ENCODE results near the gene EIF4H. TPM values are rescaled to one million over a fixed set of nuclear protein-coding genes. Genes with fewer than 3 reads are reported as not detected.

EIF4H gene
- total RNA-seq, 1 donor from 2014 or later, result 274 TPM

DNA sequence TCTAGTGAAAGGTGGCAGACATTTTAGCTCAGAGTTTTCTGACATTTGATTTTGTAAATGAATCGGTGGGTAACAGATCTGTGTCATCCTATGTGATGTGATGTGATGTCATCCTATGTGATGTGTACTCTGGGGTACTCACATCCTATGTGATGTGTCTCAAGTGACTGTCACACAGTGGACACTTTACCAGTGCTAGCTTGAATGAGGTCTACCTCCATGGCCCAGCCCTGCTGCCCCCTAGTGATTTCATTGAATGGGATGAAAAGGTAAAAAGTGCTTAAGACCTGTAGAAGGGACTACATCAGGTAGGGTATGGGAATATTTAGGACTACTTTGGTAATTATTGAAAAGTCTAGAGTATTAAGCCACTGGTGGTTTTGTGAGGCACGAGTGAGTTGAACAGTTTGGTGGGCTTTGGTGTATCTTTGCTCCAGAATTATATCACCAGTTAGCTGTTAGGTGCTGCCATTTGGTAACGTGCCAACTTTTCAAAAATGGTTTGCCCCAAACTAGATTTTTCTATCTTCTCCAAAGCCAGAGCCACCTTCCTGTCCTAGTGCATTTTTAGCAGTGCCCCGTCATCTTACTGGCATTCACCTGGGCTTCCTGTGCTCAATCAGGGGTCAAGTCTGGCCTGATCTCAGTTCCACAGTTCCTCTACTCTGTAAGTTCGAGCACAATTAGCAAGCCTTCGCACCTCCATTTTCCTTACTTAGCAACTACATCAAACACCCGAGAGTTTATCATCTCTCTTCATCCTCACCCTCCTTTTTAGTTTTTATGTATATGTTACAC, 9.7 kb downstream of the EIF4H start:
- Mint-ChIP-seq H3K27me3 (ENCODE audit: unreplicated experiment) (peaks cover 2% of the 10 kb centered on the region), H3K27ac (ENCODE audit: unreplicated experiment) (peak overlapping the region; percentile 25)
- no peak for DNase-seq (ENCODE audit: low spot score)

DNA sequence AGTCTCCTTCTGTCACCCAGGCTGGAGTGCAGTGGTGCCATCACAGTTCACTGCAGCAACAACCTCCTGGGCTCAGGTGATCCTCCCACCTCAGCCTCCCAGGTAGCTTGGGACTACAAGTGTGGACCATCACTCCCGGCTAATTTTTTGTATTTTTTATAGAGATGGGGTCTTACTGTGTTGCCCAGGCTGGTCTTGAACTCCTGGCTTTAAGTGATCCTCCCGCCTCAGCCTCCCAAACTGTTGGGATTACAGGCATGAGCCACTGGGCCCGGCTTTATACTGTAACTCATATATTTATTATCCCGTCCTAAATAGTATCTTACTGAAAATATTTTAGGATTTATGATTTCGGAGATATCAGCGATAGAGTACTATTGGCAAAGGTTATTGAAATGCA, 10.9 kb downstream of the EIF4H start:
- TF ChIP-seq, protein P1, sequence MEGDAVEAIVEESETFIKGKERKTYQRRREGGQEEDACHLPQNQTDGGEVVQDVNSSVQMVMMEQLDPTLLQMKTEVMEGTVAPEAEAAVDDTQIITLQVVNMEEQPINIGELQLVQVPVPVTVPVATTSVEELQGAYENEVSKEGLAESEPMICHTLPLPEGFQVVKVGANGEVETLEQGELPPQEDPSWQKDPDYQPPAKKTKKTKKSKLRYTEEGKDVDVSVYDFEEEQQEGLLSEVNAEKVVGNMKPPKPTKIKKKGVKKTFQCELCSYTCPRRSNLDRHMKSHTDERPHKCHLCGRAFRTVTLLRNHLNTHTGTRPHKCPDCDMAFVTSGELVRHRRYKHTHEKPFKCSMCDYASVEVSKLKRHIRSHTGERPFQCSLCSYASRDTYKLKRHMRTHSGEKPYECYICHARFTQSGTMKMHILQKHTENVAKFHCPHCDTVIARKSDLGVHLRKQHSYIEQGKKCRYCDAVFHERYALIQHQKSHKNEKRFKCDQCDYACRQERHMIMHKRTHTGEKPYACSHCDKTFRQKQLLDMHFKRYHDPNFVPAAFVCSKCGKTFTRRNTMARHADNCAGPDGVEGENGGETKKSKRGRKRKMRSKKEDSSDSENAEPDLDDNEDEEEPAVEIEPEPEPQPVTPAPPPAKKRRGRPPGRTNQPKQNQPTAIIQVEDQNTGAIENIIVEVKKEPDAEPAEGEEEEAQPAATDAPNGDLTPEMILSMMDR (IDR thresholded peaks at IDR 0.05; ENCODE audit: unreplicated experiment), result no peak
- H3K4me3 Mint-ChIP-seq (ENCODE audit: unreplicated experiment), result no peak overlapping the region
- no peaks in the 10 kb centered on the region for H3K9me3 Mint-ChIP-seq (ENCODE audit: unreplicated experiment)
- no peak overlapping the region for H3K27ac Mint-ChIP-seq (ENCODE audit: unreplicated experiment)
- no peak for DNase-seq (ENCODE audit: low spot score)
- H3K36me3 Mint-ChIP-seq (ENCODE audit: low read depth, unreplicated experiment), result peaks cover 32% of the 10 kb centered on the region
- H3K4me1 Mint-ChIP-seq (ENCODE audit: unreplicated experiment), result peaks cover 54% of the 10 kb centered on the region
- H3K27me3 Mint-ChIP-seq (ENCODE audit: unreplicated experiment), result peaks cover 2% of the 10 kb centered on the region

More for the DNA sequence above, 9.7 kb downstream of the EIF4H start:
- Mint-ChIP-seq H3K4me1 (ENCODE audit: unreplicated experiment) (peaks cover 55% of the 10 kb centered on the region), H3K36me3 (ENCODE audit: low read depth, unreplicated experiment) (peaks cover 26% of the 10 kb centered on the region), H3K9me3 (ENCODE audit: unreplicated experiment) (no peaks in the 10 kb centered on the region), H3K4me3 (ENCODE audit: unreplicated experiment) (no peak overlapping the region)
- TF ChIP-seq, protein P1 (IDR thresholded peaks at IDR 0.05; ENCODE audit: unreplicated experiment), result no peak

- TF ChIP-seq, protein P1 (IDR thresholded peaks at IDR 0.05; ENCODE audit: unreplicated experiment), result no peak
- Mint-ChIP-seq H3K4me1 (ENCODE audit: unreplicated experiment) (peaks cover 54% of the 10 kb centered on the region), H3K9me3 (ENCODE audit: unreplicated experiment) (no peaks in the 10 kb centered on the region), H3K27ac (ENCODE audit: unreplicated experiment) (peak overlapping the region; percentile 86), H3K27me3 (ENCODE audit: unreplicated experiment) (peaks cover 2% of the 10 kb centered on the region), H3K4me3 (ENCODE audit: unreplicated experiment) (no peak overlapping the region), H3K36me3 (ENCODE audit: low read depth, unreplicated experiment) (peaks cover 32% of the 10 kb centered on the region)
- no peak for DNase-seq (ENCODE audit: low spot score)
Measured at GRCh38 chr7:74185636-74186035, 11.5 kb downstream of the EIF4H start.

DNA sequence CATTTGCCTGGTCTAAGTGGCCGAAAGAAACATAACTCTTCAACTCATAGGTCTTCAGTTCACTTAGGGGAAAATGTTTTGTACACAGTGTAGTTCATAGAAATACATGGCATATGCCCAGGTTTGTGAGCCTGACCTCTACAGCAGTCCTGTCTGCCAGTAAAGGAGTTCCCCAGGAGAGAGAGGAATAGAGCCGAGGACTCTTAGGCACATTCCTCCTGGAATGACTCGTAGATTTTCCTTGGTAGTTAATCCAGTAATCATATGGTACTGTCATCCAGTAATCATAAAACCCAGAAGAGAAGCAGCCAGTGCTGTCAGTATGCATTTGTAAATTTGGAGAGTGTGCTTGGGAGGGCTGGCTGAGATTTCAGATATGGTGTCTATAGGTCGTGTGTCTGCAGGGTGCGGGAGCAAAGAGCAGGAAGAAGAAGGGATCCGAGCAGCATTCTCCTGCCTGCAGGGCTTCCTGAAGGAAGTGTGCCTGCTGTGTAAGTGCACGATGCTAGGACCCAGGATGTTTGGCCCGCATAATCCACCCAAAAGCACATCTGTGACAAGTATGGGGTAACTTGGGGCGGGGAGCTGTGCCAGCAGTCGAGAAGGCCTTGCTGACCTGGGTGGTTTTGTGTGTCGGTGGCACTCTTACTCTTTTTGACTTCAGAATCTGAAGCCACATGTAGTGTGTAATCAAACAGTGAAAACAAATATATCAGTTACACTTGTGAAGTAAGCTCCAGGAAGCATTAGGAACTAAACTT, 13.9 kb downstream of the EIF4H start:
- H3K27me3 Mint-ChIP-seq (ENCODE audit: unreplicated experiment), result peaks cover 4% of the 10 kb centered on the region
- H3K9me3 Mint-ChIP-seq (ENCODE audit: unreplicated experiment), result no peaks in the 10 kb centered on the region
- H3K4me3 Mint-ChIP-seq (ENCODE audit: unreplicated experiment), result peak overlapping the region; percentile 44
- DNase-seq (ENCODE audit: low spot score), result no peak
- H3K36me3 Mint-ChIP-seq (ENCODE audit: low read depth, unreplicated experiment), result peaks cover 31% of the 10 kb centered on the region
- H3K27ac Mint-ChIP-seq (ENCODE audit: unreplicated experiment), result peak overlapping the region; percentile 82
- TF ChIP-seq, protein P1 (IDR thresholded peaks at IDR 0.05; ENCODE audit: unreplicated experiment), result no peak
- peaks cover 47% of the 10 kb centered on the region for H3K4me1 Mint-ChIP-seq (ENCODE audit: unreplicated experiment)

GRCh38 chr7:74190259-74190658, 16.1 kb downstream of the EIF4H start:
- Mint-ChIP-seq H3K27me3 (ENCODE audit: unreplicated experiment) (peaks cover 7% of the 10 kb centered on the region), H3K9me3 (ENCODE audit: unreplicated experiment) (no peaks in the 10 kb centered on the region), H3K27ac (ENCODE audit: unreplicated experiment) (no peak overlapping the region), H3K36me3 (ENCODE audit: low read depth, unreplicated experiment) (peaks cover 50% of the 10 kb centered on the region), H3K4me1 (ENCODE audit: unreplicated experiment) (peaks cover 32% of the 10 kb centered on the region), H3K4me3 (ENCODE audit: unreplicated experiment) (no peak overlapping the region)
- TF ChIP-seq, protein P1 (IDR thresholded peaks at IDR 0.05; ENCODE audit: unreplicated experiment), result no peak
- DNase-seq (ENCODE audit: low spot score), result no peak
